AG09309 (cell line): ENCODE measurements around the gene DNAH8.

Experiments used
- DNase-seq: peaks from one replicate; pipeline ENCODE4 v3.0.0-alpha.2; 2010; ENCODE audit warnings: low read depth
- H3K4me3 ChIP-seq: 2 replicates; pipeline ENCODE4 v1.5.1; 2011; ENCODE audit warnings: mild to moderate bottlenecking, low read depth, low read length, moderate library complexity; ENCODE audit not compliant: control insufficient read depth
- CTCF ChIP-seq: IDR thresholded peaks from 2 replicates; pipeline ENCODE4 v1.5.1; 2011; ENCODE audit warnings: mild to moderate bottlenecking, low read depth, low read length, inconsistent platforms; ENCODE audit not compliant: insufficient read depth, control insufficient read depth; ENCODE audit errors: missing control alignments

Gene DNAH8

DNA sequence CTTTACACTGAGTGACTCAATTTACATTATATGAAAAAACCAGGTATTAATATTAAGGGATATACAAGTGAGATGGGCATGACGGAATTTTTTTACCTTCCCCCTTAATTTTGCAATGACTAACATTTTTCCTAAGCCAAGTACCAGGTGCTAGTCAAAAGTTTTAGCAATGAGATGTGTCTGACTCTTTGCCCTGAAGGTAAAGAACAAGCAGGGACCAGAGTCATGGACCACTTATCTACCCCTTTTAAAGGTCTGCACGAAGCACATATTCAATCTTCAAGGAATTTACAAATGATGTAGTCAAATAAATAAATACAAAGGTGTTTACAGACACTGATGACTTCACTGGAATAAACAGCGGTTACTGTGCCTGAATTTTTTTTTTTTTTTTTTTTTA lies 13.6 kb upstream of the DNAH8 start:
- TF ChIP-seq CTCF: no peak
- no peak overlapping the region for H3K4me3 ChIP-seq
- DNase-seq: no peak

GRCh38 chr6:38702558-38703397 lies 12.3 kb upstream of the DNAH8 start, which contains the start of gene GLO1:
Gene GLO1 (minus strand): TSS chr6:38703145. CDS start chr6:38703054, 91 bp downstream.
- H3K4me3 ChIP-seq: peak within 1 kb of the TSS; percentile 64
- TF ChIP-seq CTCF: no peak
- DNase-seq: peak; percentile 97

DNA sequence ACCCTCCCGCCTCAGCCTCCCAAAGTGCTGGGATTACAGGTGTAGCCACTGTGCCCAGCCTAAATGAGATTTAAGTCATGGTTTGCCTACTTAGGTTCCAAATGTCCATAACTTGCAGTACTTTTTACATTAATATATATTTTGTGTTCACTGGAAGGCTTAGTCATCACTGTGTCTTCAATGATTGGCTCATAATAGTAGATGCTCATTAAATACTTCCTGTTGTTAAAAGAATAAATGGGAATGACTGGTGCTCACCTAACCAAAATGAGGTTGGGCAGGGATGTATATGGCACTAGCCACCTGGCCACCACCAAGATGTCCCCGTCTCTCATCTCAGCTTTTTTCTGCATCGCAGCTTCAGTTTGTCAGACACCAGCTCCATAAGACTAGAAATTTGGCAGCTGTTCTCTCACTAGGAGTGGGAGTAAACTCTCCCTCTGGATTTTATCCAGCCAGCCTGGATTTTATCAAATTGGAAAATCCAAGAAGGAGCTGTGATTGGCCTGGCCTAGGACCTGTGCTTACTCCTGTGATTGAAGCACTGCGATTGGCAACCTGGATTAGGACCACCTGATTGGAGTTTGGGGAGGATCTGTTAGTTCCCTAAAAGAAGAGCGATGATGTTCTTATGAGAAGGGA lies 11.0 kb upstream of the DNAH8 start:
- H3K4me3 ChIP-seq: no peak overlapping the region
- no peak for TF ChIP-seq CTCF
- no peak for DNase-seq

- no peak for TF ChIP-seq CTCF
- no peak overlapping the region for H3K4me3 ChIP-seq
- DNase-seq: no peak
These were observed 9.2 kb upstream of the DNAH8 start for GRCh38 chr6:38705924-38706323.

DNA sequence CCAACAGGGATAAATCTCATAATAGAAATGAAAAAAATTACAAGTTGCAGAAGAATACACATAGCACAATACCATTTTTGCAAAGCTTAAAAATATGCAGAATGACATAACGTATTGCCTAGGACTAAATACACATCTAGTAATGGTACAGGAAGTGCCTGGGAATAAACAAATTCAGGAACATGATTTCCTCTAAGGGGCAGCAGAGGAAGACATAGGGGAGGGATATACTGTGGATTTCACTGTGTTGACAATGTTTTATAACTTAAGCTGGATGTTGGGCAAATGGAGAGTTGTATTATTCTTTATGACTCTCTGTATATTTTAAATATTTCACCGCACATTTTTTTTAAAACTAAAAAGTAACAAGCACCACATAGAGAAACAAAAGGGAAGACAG lies 6.6 kb upstream of the DNAH8 start:
- no peak overlapping the region for H3K4me3 ChIP-seq
- no peak for TF ChIP-seq CTCF
- DNase-seq: no peak

- TF ChIP-seq CTCF: no peak
- H3K4me3 ChIP-seq: no peak overlapping the region
- no peak for DNase-seq
These were observed 1.3 kb upstream of the DNAH8 start for GRCh38 chr6:38713812-38714211.
